Neural progenitor cell (in vitro differentiated cells): ENCODE data around the gene TFPI2. TPM values are rescaled to one million over a fixed set of nuclear protein-coding genes. Genes with fewer than 3 reads are reported as not detected.

Experiments
- DNase-seq: peaks from one replicate; pipeline ENCODE4 v3.0.0-alpha.2; 2016; ENCODE audit warnings: low spot score
- H2AFZ ChIP-seq: fragments of 200-600 bp; sonication (generic); replicated peaks from 2 replicates; pipeline ENCODE4 v1.6.1; 2016; ENCODE audit warnings: antibody characterized with exemption
- H3F3A ChIP-seq: fragments of 200-600 bp; sonication (generic); 2 replicates; pipeline ENCODE4 v1.6.1; 2016; ENCODE audit warnings: antibody characterized with exemption, low read depth
- H3K27ac ChIP-seq: fragments of 200-600 bp; sonication (generic); 2 replicates; pipeline ENCODE4 v1.5.1; 2016; ENCODE audit warnings: mild to moderate bottlenecking
- H3K27me3 ChIP-seq: fragments of 200-600 bp; sonication (generic); 2 replicates; pipeline ENCODE4 v1.6.1; 2016; ENCODE audit warnings: mild to moderate bottlenecking, moderate library complexity
- H3K36me3 ChIP-seq: fragments of 200-600 bp; sonication (generic); 2 replicates; pipeline ENCODE4 v1.5.1; 2016
- H3K4me1 ChIP-seq: fragments of 200-600 bp; sonication (generic); 2 replicates; pipeline ENCODE4 v1.6.1; 2016; ENCODE audit warnings: mixed run types
- H3K4me2 ChIP-seq: fragments of 200-600 bp; sonication (generic); 2 replicates; pipeline ENCODE4 v1.6.1; 2016
- H3K4me3 ChIP-seq: fragments of 200-600 bp; sonication (generic); 2 replicates; pipeline ENCODE4 v1.5.1; 2016
- H3K79me2 ChIP-seq: fragments of 200-600 bp; sonication (generic); 2 replicates; pipeline ENCODE4 v1.6.1; 2016; ENCODE audit warnings: low read depth
- H3K9ac ChIP-seq: fragments of 200-600 bp; sonication (generic); 2 replicates; pipeline ENCODE4 v1.6.1; 2016
- H3K9me3 ChIP-seq: fragments of 200-600 bp; sonication (generic); 2 replicates; pipeline ENCODE4 v1.5.1; 2016; ENCODE audit warnings: low read depth
- H4K20me1 ChIP-seq: fragments of 200-600 bp; sonication (generic); 2 replicates; pipeline ENCODE4 v1.6.1; 2016; ENCODE audit warnings: low read depth
- H3K27ac Mint-ChIP-seq: 3 replicates; pipeline ENCODE4 v1.8.0; 2021; ENCODE audit warnings: mixed read lengths
- H3K27me3 Mint-ChIP-seq: 2 replicates; pipeline ENCODE4 v1.8.0; 2022; ENCODE audit warnings: low read depth, mild to moderate bottlenecking, inconsistent platforms, moderate library complexity, mixed read lengths; ENCODE audit not compliant: insufficient read depth
- H3K36me3 Mint-ChIP-seq: 3 replicates; pipeline ENCODE4 v1.8.0; 2021; ENCODE audit warnings: mixed read lengths
- H3K4me1 Mint-ChIP-seq: 3 replicates; pipeline ENCODE4 v1.8.0; 2021; ENCODE audit warnings: mixed read lengths
- H3K4me3 Mint-ChIP-seq: 3 replicates; pipeline ENCODE4 v1.8.0; 2021; ENCODE audit warnings: mild to moderate bottlenecking, moderate library complexity, mixed read lengths
- H3K9me3 Mint-ChIP-seq: 3 replicates; pipeline ENCODE4 v1.8.0; 2020; ENCODE audit warnings: mixed read lengths
- CTCF ChIP-seq: fragments of 200-600 bp; sonication (generic); IDR thresholded peaks from 2 replicates; pipeline ENCODE4 v1.5.1; 2017; ENCODE audit warnings: antibody characterized with exemption, mild to moderate bottlenecking
- EZH2 ChIP-seq: fragments of 200-600 bp; sonication (generic); IDR thresholded peaks from 2 replicates; pipeline ENCODE4 v1.6.1; 2017; ENCODE audit warnings: antibody characterized with exemption, mild to moderate bottlenecking, moderate library complexity
- EZH2phosphoT487 ChIP-seq: fragments of 200-600 bp; sonication (generic); IDR thresholded peaks from 2 replicates; pipeline ENCODE4 v1.6.1; 2017; ENCODE audit warnings: antibody characterized with exemption
- total RNA-seq: library from RNA; depleted of rRNA; stranded (reverse); fragments of >200 nt; gene quantifications from 2 replicates; pipeline ENCODE4 v1.2.3, GENCODE V29; 2015; ENCODE audit warnings: low replicate concordance

Gene TFPI2
- total RNA-seq, 1 donor from 2014 or later: 5.8 TPM

- no peaks in the 10 kb centered on the region for H3K9me3 ChIP-seq
- peaks cover 7% of the 10 kb centered on the region for H3K27me3 ChIP-seq
- peaks cover 16% of the 10 kb centered on the region for H3K4me1 Mint-ChIP-seq
- H3F3A ChIP-seq: peaks cover 6% of the 10 kb centered on the region
- no peak overlapping the region for H3K4me2 ChIP-seq
- no peak overlapping the region for H3K9ac ChIP-seq
- no peaks in the 10 kb centered on the region for H3K9me3 Mint-ChIP-seq
- no peak for DNase-seq
- no peak overlapping the region for H3K27ac ChIP-seq
- H3K4me1 ChIP-seq: peaks cover 7% of the 10 kb centered on the region
- no peak overlapping the region for H3K4me3 Mint-ChIP-seq
- no peak overlapping the region for H2AFZ ChIP-seq
- H3K36me3 ChIP-seq: no peaks in the 10 kb centered on the region
- no peaks in the 10 kb centered on the region for H4K20me1 ChIP-seq
- no peak for TF ChIP-seq CTCF
- TF ChIP-seq EZH2: no peak
- TF ChIP-seq EZH2phosphoT487: no peak
- H3K4me3 ChIP-seq: no peak overlapping the region
- no peak overlapping the region for H3K27ac Mint-ChIP-seq
- peaks cover 15% of the 10 kb centered on the region for H3K36me3 Mint-ChIP-seq
- H3K79me2 ChIP-seq: no peaks in the 10 kb centered on the region
- no peaks in the 10 kb centered on the region for H3K27me3 Mint-ChIP-seq
These were observed 36.2 kb upstream of the TFPI2 start for GRCh38 chr7:93926800-93927199.

GRCh38 chr7:93923942-93924341 is 33.4 kb upstream of the TFPI2 start:
- no peak overlapping the region for H3K4me2 ChIP-seq
- H3F3A ChIP-seq: peaks cover 10% of the 10 kb centered on the region
- H3K36me3 Mint-ChIP-seq: peaks cover 15% of the 10 kb centered on the region
- no peak overlapping the region for H3K9ac ChIP-seq
- H2AFZ ChIP-seq: no peak overlapping the region
- no peaks in the 10 kb centered on the region for H3K79me2 ChIP-seq
- TF ChIP-seq EZH2phosphoT487 (no peak), CTCF (no peak), EZH2 (no peak)
- peaks cover 7% of the 10 kb centered on the region for H3K27me3 ChIP-seq
- peaks cover 29% of the 10 kb centered on the region for H3K4me1 Mint-ChIP-seq
- no peaks in the 10 kb centered on the region for H4K20me1 ChIP-seq
- H3K4me3 Mint-ChIP-seq: peak overlapping the region; percentile 92
- H3K4me1 ChIP-seq: peaks cover 19% of the 10 kb centered on the region
- H3K36me3 ChIP-seq: no peaks in the 10 kb centered on the region
- DNase-seq: no peak
- no peaks in the 10 kb centered on the region for H3K9me3 Mint-ChIP-seq
- H3K4me3 ChIP-seq: no peak overlapping the region
- H3K9me3 ChIP-seq: no peaks in the 10 kb centered on the region
- no peak overlapping the region for H3K27ac Mint-ChIP-seq
- H3K27ac ChIP-seq: no peak overlapping the region
- H3K27me3 Mint-ChIP-seq: peaks cover 2% of the 10 kb centered on the region

GRCh38 chr7:93923296-93923695 is 32.7 kb upstream of the TFPI2 start:
- Mint-ChIP-seq H3K27me3 (peaks cover 2% of the 10 kb centered on the region), H3K4me3 (peak overlapping the region; percentile 92), H3K9me3 (no peaks in the 10 kb centered on the region), H3K4me1 (peaks cover 29% of the 10 kb centered on the region), H3K36me3 (peaks cover 15% of the 10 kb centered on the region), H3K27ac (no peak overlapping the region)
- Histone ChIP-seq H3K79me2 (no peaks in the 10 kb centered on the region), H3K4me3 (no peak overlapping the region), H2AFZ (no peak overlapping the region), H3K27ac (no peak overlapping the region), H3F3A (peaks cover 10% of the 10 kb centered on the region), H3K4me2 (no peak overlapping the region), H3K9ac (no peak overlapping the region), H4K20me1 (no peaks in the 10 kb centered on the region), H3K4me1 (peaks cover 19% of the 10 kb centered on the region), H3K9me3 (no peaks in the 10 kb centered on the region), H3K36me3 (no peaks in the 10 kb centered on the region), H3K27me3 (peaks cover 7% of the 10 kb centered on the region)
- DNase-seq: no peak
- TF ChIP-seq EZH2phosphoT487 (no peak), CTCF (no peak), EZH2 (no peak)
